ENCODE results near the gene YWHAG.

- no peak for TF ChIP-seq REST (IDR thresholded peaks at IDR 0.05; ENCODE audit: unreplicated experiment)
- no peak for TF ChIP-seq CTCF (conservative IDR thresholded peaks at IDR 0.05; ENCODE audit: low read depth in 2 of 2)
- no peak for TF ChIP-seq POLR2AphosphoS5 (IDR thresholded peaks at IDR 0.05; ENCODE audit: low read depth)
- TF ChIP-seq ZNF114 (CRISPR knock-in tag; IDR thresholded peaks at IDR 0.05): no peak
- TF ChIP-seq ZNF331 (CRISPR knock-in tag; IDR thresholded peaks at IDR 0.05; ENCODE audit: low read depth): no peak
Measured at GRCh38 chr7:76369018-76369417, 10.2 kb upstream of the YWHAG start.
